ENCODE measurements around the gene NDUFV2. TPM values are rescaled to one million over a fixed set of nuclear protein-coding genes. Genes with fewer than 3 reads are reported as not detected.

Gene NDUFV2
- total RNA-seq, 4 donors from 2014 or later, result 136 to 230 (median 176) TPM

DNA sequence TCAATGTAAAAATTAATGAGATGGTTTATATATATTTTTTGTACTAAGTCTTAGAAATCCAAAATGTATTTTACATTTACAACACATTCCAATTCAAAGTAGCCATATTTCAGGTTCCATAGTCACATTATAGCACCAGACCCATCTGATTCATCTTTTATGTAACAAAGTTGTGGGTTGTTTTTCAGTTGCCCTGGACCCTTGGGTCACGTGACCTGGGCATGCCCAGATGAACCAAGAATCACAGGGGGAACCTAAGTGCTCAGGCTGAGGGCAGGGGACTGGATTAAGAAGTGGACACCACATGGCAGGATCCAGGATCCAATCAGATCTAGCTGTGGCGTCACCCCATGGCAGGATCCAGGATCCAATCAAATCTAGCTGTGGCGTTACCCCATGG, 44.9 kb upstream of the NDUFV2 start:
- ATAC-seq, result no peak
- Histone ChIP-seq H3K27me3 (no peaks in the 10 kb centered on the region), H3K9me3 (no peaks in the 10 kb centered on the region), H3K4me1 (peaks cover 0 to 25% (median 4%) of the 10 kb centered on the region in 3 donors), H3K27ac (no peak overlapping the region), H3K36me3 (no peaks in the 10 kb centered on the region), H3K4me3 (no peak overlapping the region)
- no peak for TF ChIP-seq EP300 (IDR thresholded peaks at IDR 0.05)
- TF ChIP-seq POLR2A (IDR thresholded peaks at IDR 0.05), result no peak
- TF ChIP-seq, protein P1, sequence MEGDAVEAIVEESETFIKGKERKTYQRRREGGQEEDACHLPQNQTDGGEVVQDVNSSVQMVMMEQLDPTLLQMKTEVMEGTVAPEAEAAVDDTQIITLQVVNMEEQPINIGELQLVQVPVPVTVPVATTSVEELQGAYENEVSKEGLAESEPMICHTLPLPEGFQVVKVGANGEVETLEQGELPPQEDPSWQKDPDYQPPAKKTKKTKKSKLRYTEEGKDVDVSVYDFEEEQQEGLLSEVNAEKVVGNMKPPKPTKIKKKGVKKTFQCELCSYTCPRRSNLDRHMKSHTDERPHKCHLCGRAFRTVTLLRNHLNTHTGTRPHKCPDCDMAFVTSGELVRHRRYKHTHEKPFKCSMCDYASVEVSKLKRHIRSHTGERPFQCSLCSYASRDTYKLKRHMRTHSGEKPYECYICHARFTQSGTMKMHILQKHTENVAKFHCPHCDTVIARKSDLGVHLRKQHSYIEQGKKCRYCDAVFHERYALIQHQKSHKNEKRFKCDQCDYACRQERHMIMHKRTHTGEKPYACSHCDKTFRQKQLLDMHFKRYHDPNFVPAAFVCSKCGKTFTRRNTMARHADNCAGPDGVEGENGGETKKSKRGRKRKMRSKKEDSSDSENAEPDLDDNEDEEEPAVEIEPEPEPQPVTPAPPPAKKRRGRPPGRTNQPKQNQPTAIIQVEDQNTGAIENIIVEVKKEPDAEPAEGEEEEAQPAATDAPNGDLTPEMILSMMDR (IDR thresholded peaks at IDR 0.05), result no peak
- no peak for TF ChIP-seq POLR2AphosphoS5 (IDR thresholded peaks at IDR 0.05)
- 100% methylated on average over 1 of the region's 3 CpGs for WGBS, 2 donors (ENCODE audit: low coverage in 1 of 2)

DNA sequence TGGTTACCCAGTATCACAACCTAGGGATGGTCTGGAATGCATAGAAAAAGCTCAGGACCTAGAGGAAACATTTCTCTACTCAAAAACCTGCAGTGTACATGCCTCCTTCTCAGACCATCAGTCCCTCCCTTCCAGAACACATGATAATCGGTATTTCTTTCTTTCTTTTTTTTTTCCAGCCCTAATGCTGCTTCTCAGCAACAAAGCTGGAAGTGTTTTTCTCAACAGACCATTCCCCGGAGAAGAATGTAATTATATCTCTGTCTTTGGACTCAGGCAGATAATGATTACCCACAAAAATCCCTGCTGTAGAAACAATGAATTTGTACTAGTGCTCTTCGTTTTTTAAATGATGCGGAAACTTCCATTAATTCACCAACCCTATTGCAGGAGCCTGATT, 44.1 kb upstream of the NDUFV2 start:
- WGBS, 2 donors (ENCODE audit: low coverage in 1 of 2), result 20 to 25% methylated on average over 4 of the region's 4 CpGs
- no peak for ATAC-seq
- Histone ChIP-seq H3K9me3 (no peaks in the 10 kb centered on the region), H3K27me3 (no peaks in the 10 kb centered on the region), H3K27ac (peak overlapping the region in 1 of 4 donors; percentile 9), H3K4me3 (no peak overlapping the region), H3K36me3 (no peaks in the 10 kb centered on the region), H3K4me1 (peaks cover 0 to 25% (median 4%) of the 10 kb centered on the region in 3 donors)
- TF ChIP-seq POLR2A (IDR thresholded peaks at IDR 0.05) (no peak), EP300 (IDR thresholded peaks at IDR 0.05) (no peak), POLR2AphosphoS5 (IDR thresholded peaks at IDR 0.05) (no peak)
- TF ChIP-seq, protein P1 (IDR thresholded peaks at IDR 0.05), result no peak

DNA sequence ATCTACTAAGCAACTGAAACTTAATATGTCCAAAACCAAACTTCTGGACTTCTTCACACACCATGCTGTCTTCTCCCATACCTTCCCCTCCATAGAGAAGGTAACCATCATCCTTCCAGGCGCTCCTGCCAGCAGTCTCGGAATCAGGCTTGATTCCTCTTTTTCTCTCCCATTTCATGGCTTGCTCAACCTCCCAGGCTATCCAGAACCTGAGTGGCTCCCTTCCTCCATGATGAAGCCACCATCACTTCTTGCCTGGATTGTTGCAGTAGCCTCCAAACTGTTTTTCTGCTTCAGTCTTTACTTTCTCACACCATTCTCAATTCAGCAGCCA, 40.1 kb upstream of the NDUFV2 start:
- H3K27ac ChIP-seq, result no peak overlapping the region
- no peak overlapping the region for H3K4me3 ChIP-seq
- ATAC-seq, result no peak
- no peaks in the 10 kb centered on the region for H3K36me3 ChIP-seq
- H3K27me3 ChIP-seq, result no peaks in the 10 kb centered on the region
- WGBS, 2 donors (ENCODE audit: low coverage in 1 of 2), result 84 to 90% methylated on average over 2 of the region's 2 CpGs
- TF ChIP-seq POLR2AphosphoS5 (IDR thresholded peaks at IDR 0.05) (no peak), EP300 (IDR thresholded peaks at IDR 0.05) (no peak), POLR2A (IDR thresholded peaks at IDR 0.05) (no peak)
- TF ChIP-seq, protein P1 (IDR thresholded peaks at IDR 0.05), result no peak
- H3K9me3 ChIP-seq, result no peaks in the 10 kb centered on the region
- peaks cover 0 to 7% (median 0%) of the 10 kb centered on the region in 3 donors for H3K4me1 ChIP-seq

DNA sequence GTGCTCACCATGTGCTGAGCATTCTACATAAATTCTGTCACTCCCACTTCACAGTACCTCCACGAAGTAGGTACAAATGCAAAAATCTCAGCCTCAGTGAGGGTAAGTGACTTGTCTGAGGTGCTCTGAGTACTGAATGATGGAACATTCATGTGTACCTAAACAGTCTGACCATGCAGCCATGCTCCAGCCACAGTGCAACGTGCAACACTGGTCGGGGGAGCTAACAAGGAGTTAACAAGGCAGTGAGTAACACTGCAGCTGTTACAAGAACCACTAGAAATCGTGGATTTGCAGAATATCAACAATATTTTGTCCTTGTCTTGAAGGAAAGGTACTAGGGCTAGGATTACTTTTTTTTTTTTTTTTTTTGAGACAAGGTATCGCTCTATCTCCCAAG, 36.6 kb upstream of the NDUFV2 start:
- ATAC-seq, result no peak
- TF ChIP-seq, protein P1 (IDR thresholded peaks at IDR 0.05), result no peak
- TF ChIP-seq POLR2A (IDR thresholded peaks at IDR 0.05) (no peak), EP300 (IDR thresholded peaks at IDR 0.05) (no peak), POLR2AphosphoS5 (IDR thresholded peaks at IDR 0.05) (no peak)
- Histone ChIP-seq H3K27me3 (no peaks in the 10 kb centered on the region), H3K4me1 (no peaks in the 10 kb centered on the region), H3K9me3 (no peaks in the 10 kb centered on the region), H3K4me3 (no peak overlapping the region), H3K27ac (no peak overlapping the region), H3K36me3 (no peaks in the 10 kb centered on the region)
- 55 to 84% methylated on average over 3 to 4 of the region's 5 CpGs for WGBS, 2 donors (ENCODE audit: low coverage in 1 of 2)

DNA sequence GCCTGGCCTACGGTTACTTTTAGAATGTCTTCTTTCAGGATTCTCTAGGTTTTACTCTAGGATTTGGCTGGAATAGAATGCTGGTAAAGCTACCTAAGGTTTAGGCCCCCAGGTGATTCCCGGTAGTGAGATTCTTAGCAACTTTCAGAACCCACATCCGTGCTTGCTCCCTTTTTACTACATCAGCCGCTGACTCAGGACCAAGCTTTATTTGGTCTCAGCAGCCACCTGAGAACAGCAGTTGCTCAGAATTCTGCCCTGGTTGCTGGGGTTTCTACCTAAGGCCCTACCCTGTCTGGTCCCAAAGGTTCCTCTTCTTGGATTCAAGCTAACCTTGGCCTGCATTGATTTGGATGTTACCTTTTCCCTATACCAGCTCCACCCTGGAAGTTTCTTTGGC, 36.1 kb upstream of the NDUFV2 start:
- 93 to 100% methylated on average over 1 to 3 of the region's 4 CpGs for WGBS, 2 donors (ENCODE audit: low coverage in 1 of 2)

More for the DNA sequence above, 36.1 kb upstream of the NDUFV2 start:
- Histone ChIP-seq H3K4me3 (no peak overlapping the region), H3K4me1 (no peaks in the 10 kb centered on the region), H3K27ac (no peak overlapping the region), H3K36me3 (no peaks in the 10 kb centered on the region), H3K9me3 (no peaks in the 10 kb centered on the region), H3K27me3 (no peaks in the 10 kb centered on the region)
- no peak for ATAC-seq
- TF ChIP-seq, protein P1 (IDR thresholded peaks at IDR 0.05), result no peak
